SKM-1 (cell line): ENCODE data around the gene TMEM117.
"Not testable (repeated sequence)": the region's sequence is repeated elsewhere in the genome, so short reads cannot be mapped to it uniquely, and the experiment has no call there.

Source experiments
- DNase-seq: peaks from one replicate; lab custom pipeline; 2025; ENCODE audit not compliant: unreplicated experiment; lab: John Stamatoyannopoulos, UW

TMEM117 gene

GRCh38 chr12:43840338-43840737 is 4.5 kb downstream of the TMEM117 start:
- no peak for DNase-seq

GRCh38 chr12:43841253-43841652 is 5.4 kb downstream of the TMEM117 start:
- no peak for DNase-seq

- no peak for DNase-seq
These were observed 6.4 kb downstream of the TMEM117 start for GRCh38 chr12:43842259-43842658.

GRCh38 chr12:43847425-43848225 is 11.7 kb downstream of the TMEM117 start:
- DNase-seq = not testable (repeated sequence)

GRCh38 chr12:43848226-43848507 is 12.3 kb downstream of the TMEM117 start:
- no peak for DNase-seq

GRCh38 chr12:43848786-43849185 is 12.9 kb downstream of the TMEM117 start:
- no peak for DNase-seq

GRCh38 chr12:43852744-43853143 is 16.9 kb downstream of the TMEM117 start:
- no peak for DNase-seq

- no peak for DNase-seq
These were observed 21.1 kb downstream of the TMEM117 start for GRCh38 chr12:43856972-43857371.

- DNase-seq = no peak
These were observed 22.2 kb downstream of the TMEM117 start for GRCh38 chr12:43858096-43858495.

- DNase-seq = no peak
These were observed 23.1 kb downstream of the TMEM117 start for GRCh38 chr12:43858991-43859390.

GRCh38 chr12:43861015-43861839 is 25.3 kb downstream of the TMEM117 start:
- DNase-seq = no peak

GRCh38 chr12:43861840-43862150 is 25.9 kb downstream of the TMEM117 start:
- DNase-seq = no peak

GRCh38 chr12:43863770-43864366 is 28.0 kb downstream of the TMEM117 start:
- DNase-seq = no peak

- DNase-seq = not testable (repeated sequence)
These were observed 28.7 kb downstream of the TMEM117 start for GRCh38 chr12:43864557-43864956.

GRCh38 chr12:43869184-43869583 is 33.3 kb downstream of the TMEM117 start:
- DNase-seq = no peak

- not testable (repeated sequence) for DNase-seq
These were observed 33.9 kb downstream of the TMEM117 start for GRCh38 chr12:43869765-43870164.

- not testable (repeated sequence) for DNase-seq
These were observed 35.4 kb downstream of the TMEM117 start for GRCh38 chr12:43871258-43871657.

GRCh38 chr12:43872396-43872795 is 36.5 kb downstream of the TMEM117 start:
- no peak for DNase-seq

- DNase-seq = no peak
These were observed 42.2 kb downstream of the TMEM117 start for GRCh38 chr12:43878050-43878449.

GRCh38 chr12:43880547-43880946 is 44.7 kb downstream of the TMEM117 start:
- DNase-seq = no peak

- peak; percentile 2 for DNase-seq
These were observed 46.8 kb downstream of the TMEM117 start for GRCh38 chr12:43882578-43883178.

- no peak for DNase-seq
These were observed 47.4 kb downstream of the TMEM117 start for GRCh38 chr12:43883311-43883710.
